ENCODE results near the gene PTP4A1. TPM values are rescaled to one million over a fixed set of nuclear protein-coding genes. Genes with fewer than 3 reads are reported as not detected.

The PTP4A1 gene
- total RNA-seq, 1 donor = 24.2 TPM

DNA sequence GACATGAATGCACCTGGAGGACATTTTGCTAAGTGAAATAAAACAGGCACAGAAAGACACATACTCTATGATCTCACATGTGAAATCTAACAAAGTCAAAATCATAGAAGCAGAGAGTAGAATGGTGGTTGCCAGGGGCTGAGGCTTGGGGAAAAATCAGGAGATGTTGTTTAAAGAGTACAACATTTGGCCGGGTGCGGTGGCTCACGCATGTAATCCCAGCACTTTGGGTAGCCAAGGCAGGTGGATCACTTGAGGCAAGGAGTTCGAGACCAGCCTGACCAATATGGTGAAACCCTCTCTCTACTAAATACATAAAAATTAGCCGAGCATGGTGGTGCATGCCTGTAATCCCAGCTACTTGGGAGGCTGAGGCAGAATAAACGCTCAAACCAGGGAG is 26.0 kb upstream of the PTP4A1 start:
- Histone ChIP-seq H3K27ac (ENCODE audit: low read depth, low read length) (no peak overlapping the region), H3K9me3 (ENCODE audit: low read depth, low read length) (no peaks in the 10 kb centered on the region), H4K20me1 (ENCODE audit: insufficient read depth, low read length) (no peaks in the 10 kb centered on the region), H3K4me3 (ENCODE audit: insufficient read depth, low read length) (no peak overlapping the region), H3K79me2 (ENCODE audit: insufficient read depth, low read length) (no peaks in the 10 kb centered on the region), H3K27me3 (ENCODE audit: insufficient read depth, low read length) (no peaks in the 10 kb centered on the region), H2AFZ (ENCODE audit: low read length) (no peak overlapping the region), H3K36me3 (ENCODE audit: insufficient read depth, low read length) (no peaks in the 10 kb centered on the region), H3K4me1 (ENCODE audit: insufficient read depth, low read length) (no peaks in the 10 kb centered on the region), H3K4me2 (ENCODE audit: insufficient read depth, low read length) (no peak overlapping the region)
- DNase-seq (ENCODE audit: insufficient read length, low spot score, missing footprints) = no peak
- TF ChIP-seq CTCF (IDR thresholded peaks at IDR 0.05; ENCODE audit: extremely low read depth, low read depth, low read length) = no peak

DNA sequence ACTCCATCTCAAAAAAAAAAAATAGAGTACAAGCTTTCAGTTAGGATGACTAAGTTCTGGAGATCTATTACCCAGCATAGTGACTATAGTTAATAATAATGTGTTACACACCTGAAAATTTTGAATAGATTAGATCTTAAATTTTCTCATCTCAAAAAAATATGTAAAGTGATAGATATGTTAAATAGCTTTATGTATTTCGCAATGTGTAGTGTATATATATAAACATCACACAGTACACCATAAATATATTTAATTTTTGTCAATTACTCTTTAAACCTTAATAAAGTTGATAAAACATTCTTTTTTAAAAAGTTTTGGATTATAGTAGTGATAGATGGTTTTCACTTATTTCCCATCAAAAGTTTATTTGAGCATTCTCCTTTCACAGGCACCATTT is 25.6 kb upstream of the PTP4A1 start:
- DNase-seq (ENCODE audit: insufficient read length, low spot score, missing footprints) = no peak
- no peak overlapping the region for H2AFZ ChIP-seq (ENCODE audit: low read length)
- no peak overlapping the region for H3K4me3 ChIP-seq (ENCODE audit: insufficient read depth, low read length)
- no peaks in the 10 kb centered on the region for H3K36me3 ChIP-seq (ENCODE audit: insufficient read depth, low read length)
- H4K20me1 ChIP-seq (ENCODE audit: insufficient read depth, low read length) = no peaks in the 10 kb centered on the region
- H3K27me3 ChIP-seq (ENCODE audit: insufficient read depth, low read length) = no peaks in the 10 kb centered on the region
- H3K27ac ChIP-seq (ENCODE audit: low read depth, low read length) = no peak overlapping the region
- no peak overlapping the region for H3K4me2 ChIP-seq (ENCODE audit: insufficient read depth, low read length)
- H3K9me3 ChIP-seq (ENCODE audit: low read depth, low read length) = no peaks in the 10 kb centered on the region
- no peak for TF ChIP-seq CTCF (IDR thresholded peaks at IDR 0.05; ENCODE audit: extremely low read depth, low read depth, low read length)
- H3K79me2 ChIP-seq (ENCODE audit: insufficient read depth, low read length) = no peaks in the 10 kb centered on the region
- H3K4me1 ChIP-seq (ENCODE audit: insufficient read depth, low read length) = no peaks in the 10 kb centered on the region

DNA sequence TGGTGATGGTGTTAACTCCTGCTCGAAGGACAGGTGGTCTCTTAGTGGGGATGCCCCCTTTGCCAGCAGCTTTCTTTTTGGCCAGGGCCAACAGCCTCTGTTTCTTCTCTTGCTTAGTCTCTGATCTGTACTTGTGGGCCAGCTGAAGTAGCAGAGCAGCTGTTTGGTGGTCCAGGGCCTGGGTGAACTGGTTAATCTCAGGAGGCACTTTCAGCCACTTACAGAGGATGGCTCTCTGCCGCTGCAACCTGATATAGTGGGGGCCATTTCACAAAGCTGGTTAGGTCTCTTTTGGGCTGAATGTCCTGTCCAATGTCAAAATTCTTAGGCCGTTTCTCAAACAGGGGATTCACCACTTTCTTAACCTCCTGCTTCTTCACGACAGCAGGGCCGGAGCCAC is 23.2 kb upstream of the PTP4A1 start:
- H3K79me2 ChIP-seq (ENCODE audit: insufficient read depth, low read length) = no peaks in the 10 kb centered on the region
- no peak overlapping the region for H3K4me3 ChIP-seq (ENCODE audit: insufficient read depth, low read length)
- no peaks in the 10 kb centered on the region for H4K20me1 ChIP-seq (ENCODE audit: insufficient read depth, low read length)
- H3K27ac ChIP-seq (ENCODE audit: low read depth, low read length) = no peak overlapping the region
- H2AFZ ChIP-seq (ENCODE audit: low read length) = no peak overlapping the region
- DNase-seq (ENCODE audit: insufficient read length, low spot score, missing footprints) = no peak
- no peaks in the 10 kb centered on the region for H3K9me3 ChIP-seq (ENCODE audit: low read depth, low read length)
- no peak for TF ChIP-seq CTCF (IDR thresholded peaks at IDR 0.05; ENCODE audit: extremely low read depth, low read depth, low read length)
- H3K36me3 ChIP-seq (ENCODE audit: insufficient read depth, low read length) = no peaks in the 10 kb centered on the region
- H3K27me3 ChIP-seq (ENCODE audit: insufficient read depth, low read length) = no peaks in the 10 kb centered on the region
- no peak overlapping the region for H3K4me2 ChIP-seq (ENCODE audit: insufficient read depth, low read length)
- H3K4me1 ChIP-seq (ENCODE audit: insufficient read depth, low read length) = no peaks in the 10 kb centered on the region

DNA sequence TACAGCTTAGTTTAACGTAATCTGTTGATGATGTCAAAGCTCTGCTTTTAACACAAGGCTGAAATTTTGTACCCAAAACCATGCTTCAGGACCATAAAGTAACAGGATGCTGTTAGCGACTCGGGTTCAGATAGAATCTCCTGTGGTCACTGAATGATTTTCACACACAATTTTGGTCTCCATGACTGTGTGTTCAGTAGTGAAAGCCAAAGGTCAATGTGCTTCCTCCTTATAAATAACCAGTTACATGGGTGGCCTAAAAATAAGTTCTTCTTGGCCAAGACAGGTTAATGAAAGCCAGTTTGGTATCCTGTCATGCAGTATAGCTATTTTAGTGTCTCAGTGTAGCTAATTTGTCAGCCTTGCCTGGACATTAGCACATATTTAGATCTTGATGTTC is 19.1 kb upstream of the PTP4A1 start:
- Histone ChIP-seq H3K4me3 (ENCODE audit: insufficient read depth, low read length) (no peak overlapping the region), H4K20me1 (ENCODE audit: insufficient read depth, low read length) (no peaks in the 10 kb centered on the region), H3K27me3 (ENCODE audit: insufficient read depth, low read length) (no peaks in the 10 kb centered on the region), H3K79me2 (ENCODE audit: insufficient read depth, low read length) (no peaks in the 10 kb centered on the region), H3K36me3 (ENCODE audit: insufficient read depth, low read length) (no peaks in the 10 kb centered on the region), H3K4me1 (ENCODE audit: insufficient read depth, low read length) (no peaks in the 10 kb centered on the region), H3K9me3 (ENCODE audit: low read depth, low read length) (no peaks in the 10 kb centered on the region), H3K4me2 (ENCODE audit: insufficient read depth, low read length) (no peak overlapping the region), H3K27ac (ENCODE audit: low read depth, low read length) (no peak overlapping the region), H2AFZ (ENCODE audit: low read length) (no peak overlapping the region)
- no peak for TF ChIP-seq CTCF (IDR thresholded peaks at IDR 0.05; ENCODE audit: extremely low read depth, low read depth, low read length)
- no peak for DNase-seq (ENCODE audit: insufficient read length, low spot score, missing footprints)

Measured in osteoblast (primary cell).